ENCODE results near the gene BAHD1.
A peak's percentile ranks its signal among the peaks of the same experiment; 100 is the strongest.

Gene BAHD1

DNA sequence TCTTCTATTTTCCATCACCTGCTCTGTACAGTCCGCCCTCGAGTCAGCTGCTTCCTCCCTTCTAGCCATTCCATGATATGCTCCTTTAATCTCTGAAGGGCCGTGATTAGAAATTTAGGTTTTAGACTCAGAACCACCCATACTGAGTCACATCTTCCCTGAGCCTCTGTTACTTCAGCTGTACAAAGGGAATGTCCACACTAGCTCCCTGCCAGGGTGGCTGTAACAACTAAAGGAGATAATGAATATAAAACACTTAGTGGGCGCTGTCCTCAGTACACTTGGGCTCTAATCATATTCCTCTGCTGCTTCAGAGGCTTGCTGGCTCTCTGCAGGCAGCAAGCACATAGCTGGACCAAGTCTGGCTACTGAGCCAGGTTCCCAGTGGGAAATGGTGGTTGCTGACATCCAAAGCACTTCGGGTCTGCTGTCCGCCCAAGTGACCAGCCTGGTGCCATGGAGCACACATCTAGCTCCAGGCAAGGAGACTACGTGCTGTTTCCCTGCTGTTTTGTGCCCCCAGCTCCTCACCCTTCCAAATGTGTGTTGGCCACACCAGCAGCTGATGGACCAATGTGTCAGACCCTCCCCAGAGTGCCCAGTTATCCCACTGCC lies 29.1 kb downstream of the BAHD1 start:
- DNase-seq: no peak

DNA sequence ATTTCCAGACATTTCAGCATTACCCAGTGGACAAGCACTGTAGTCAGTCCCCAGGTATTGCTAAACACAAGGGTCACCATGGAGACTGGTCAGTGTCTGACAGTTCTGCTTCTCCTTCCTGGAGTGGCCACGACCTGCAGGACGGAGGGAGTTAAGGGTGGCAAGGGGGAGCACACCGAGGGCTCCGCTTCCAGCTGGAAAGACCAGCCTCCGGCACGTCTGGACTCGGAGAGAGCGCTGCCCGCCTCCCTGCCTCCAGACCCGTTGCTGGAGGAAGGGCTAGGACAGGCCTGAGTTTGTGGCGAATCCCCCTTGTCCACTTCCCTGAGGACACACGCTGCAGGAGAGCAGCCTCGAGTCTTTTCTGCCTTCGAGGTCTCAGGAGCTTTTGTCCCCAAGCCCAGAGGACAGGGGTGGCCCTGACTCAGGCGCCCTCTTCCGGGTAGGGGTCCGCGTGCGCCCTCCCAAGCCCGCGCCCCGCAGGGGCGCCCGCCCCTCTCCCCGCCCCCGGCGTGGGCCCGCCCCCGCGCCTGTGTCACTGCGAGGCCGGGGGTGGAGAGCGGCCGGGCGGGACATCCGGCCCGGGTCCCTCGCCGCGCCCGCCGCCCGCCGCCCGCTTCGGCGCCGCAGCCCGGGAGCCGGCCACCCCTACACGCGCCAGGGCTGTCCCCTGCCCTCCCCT lies 29.8 kb downstream of the BAHD1 start, which contains the start of gene CHST14:
TSS of gene CHST14 (plus strand) at position 562 of the 682 bp plus-strand sequence. CDS start 230 bp downstream, outside the sequence.
- peak; percentile 63 for DNase-seq

DNA sequence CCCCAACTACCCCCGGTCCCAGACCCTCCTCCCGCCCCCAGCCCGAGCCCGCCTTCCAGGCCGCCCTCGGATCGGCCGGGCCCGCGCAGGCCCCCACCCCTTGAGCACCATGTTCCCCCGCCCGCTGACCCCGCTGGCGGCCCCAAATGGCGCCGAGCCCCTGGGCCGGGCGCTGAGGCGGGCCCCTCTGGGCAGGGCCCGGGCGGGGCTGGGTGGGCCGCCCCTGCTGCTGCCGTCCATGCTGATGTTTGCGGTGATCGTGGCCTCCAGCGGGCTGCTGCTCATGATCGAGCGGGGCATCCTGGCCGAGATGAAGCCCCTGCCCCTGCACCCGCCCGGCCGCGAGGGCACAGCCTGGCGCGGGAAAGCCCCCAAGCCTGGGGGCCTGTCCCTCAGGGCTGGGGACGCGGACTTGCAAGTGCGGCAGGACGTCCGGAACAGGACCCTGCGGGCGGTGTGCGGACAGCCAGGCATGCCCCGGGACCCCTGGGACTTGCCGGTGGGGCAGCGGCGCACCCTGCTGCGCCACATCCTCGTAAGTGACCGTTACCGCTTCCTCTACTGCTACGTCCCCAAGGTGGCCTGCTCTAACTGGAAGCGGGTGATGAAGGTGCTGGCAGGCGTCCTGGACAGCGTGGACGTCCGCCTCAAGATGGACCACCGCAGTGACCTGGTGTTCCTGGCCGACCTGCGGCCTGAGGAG lies 30.5 kb downstream of the BAHD1 start:
- DNase-seq: no peak

DNA sequence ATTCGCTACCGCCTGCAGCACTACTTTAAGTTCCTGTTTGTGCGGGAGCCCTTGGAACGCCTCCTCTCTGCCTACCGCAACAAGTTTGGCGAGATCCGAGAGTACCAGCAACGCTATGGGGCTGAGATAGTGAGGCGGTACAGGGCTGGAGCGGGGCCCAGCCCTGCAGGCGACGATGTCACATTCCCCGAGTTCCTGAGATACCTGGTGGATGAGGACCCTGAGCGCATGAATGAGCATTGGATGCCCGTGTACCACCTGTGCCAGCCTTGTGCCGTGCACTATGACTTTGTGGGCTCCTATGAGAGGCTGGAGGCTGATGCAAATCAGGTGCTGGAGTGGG lies 31.0 kb downstream of the BAHD1 start:
- peak; percentile 12 for DNase-seq

DNA sequence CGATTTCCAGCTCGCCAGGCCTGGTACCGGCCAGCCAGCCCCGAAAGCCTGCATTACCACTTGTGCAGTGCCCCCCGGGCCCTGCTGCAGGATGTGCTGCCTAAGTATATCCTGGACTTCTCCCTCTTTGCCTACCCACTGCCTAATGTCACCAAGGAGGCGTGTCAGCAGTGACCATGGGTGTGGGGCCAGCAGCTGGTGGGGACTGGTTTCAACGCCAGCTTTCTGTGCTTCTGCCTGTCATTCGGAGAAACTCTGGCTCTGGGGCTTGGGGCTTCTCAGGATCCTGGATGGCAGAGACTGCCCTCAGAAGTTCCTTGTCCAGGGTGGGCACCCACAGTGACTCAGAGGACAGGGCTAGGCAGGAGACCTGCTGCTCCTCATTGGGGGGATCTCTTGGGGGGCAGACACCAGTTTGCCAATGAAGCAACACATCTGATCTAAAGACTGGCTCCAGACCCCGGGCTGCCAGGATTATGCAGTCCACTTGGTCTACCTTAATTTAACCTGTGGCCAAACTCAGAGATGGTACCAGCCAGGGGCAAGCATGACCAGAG lies 31.5 kb downstream of the BAHD1 start:
- no peak for DNase-seq

DNA sequence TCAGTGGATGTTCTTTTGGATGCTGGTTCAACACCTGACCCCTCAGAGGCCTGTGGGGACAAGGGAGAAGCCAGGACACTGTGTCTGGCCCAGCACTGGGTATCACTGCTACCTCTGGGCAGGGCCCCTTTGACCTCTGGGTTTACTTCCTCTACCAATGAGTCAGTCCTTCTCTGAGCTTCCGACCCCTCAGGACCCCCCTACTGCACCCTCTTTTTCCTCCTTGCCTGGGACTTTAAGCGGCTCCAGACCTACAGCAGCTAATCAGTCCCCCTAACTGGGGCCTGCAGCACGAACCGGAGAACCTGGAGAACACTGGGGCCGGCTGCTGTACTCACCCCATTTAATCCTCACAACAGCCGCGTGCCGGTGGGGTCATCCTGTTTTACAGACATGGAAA lies 33.8 kb downstream of the BAHD1 start:
- DNase-seq: no peak

DNA sequence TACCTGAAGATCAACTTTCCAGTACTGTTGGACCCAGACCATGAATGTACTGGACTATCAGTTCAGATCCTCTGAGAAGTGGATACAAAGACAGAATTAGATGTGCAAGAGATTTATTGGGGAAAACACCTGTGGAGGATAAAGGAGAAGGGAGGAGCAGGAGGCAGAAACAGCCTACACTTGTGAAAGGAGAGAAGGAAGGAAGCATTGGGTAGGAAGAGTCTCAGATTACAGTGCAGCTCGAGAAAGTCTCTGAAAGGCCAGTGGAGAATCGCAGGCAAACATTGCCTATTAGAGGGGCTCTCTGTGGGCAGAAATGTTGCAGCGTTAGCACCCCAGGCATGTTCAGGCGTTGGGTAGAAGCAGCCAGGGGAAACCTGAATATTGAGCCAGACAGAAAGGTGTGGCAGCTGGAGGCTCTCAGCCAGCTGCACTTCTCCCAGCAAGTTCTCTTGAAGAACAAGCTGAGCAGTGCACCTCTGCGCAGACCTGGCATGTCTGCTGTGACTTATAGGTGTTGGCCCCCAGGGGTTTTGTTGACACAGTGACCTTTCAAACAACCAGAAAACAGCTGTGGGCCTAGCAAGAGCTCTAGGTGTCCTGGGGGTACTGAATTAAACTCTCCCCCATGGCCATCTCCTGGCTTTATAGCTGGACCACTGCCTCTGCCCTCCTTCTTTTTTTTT lies 37.0 kb downstream of the BAHD1 start:
- DNase-seq: no peak

DNA sequence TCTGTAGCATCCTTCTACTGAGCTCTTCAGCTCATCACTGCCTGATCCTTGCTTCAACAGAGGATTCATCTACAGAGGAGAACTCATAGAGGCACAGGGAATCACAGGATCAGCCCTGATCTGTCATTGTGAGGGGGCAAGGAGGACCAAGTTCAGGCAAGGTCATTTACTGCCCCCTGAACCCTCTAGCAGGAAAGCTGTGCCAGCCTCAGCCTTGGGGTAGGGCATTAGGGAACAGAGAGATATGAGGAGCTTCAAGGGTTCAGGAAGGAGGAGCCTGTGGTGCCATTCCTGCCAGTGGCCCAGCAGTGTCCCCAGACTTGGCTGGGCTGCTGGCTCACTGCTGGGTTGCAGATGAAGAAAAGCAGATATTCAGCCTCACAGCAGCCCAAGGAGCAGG lies 38.3 kb downstream of the BAHD1 start:
- DNase-seq: no peak

DNA sequence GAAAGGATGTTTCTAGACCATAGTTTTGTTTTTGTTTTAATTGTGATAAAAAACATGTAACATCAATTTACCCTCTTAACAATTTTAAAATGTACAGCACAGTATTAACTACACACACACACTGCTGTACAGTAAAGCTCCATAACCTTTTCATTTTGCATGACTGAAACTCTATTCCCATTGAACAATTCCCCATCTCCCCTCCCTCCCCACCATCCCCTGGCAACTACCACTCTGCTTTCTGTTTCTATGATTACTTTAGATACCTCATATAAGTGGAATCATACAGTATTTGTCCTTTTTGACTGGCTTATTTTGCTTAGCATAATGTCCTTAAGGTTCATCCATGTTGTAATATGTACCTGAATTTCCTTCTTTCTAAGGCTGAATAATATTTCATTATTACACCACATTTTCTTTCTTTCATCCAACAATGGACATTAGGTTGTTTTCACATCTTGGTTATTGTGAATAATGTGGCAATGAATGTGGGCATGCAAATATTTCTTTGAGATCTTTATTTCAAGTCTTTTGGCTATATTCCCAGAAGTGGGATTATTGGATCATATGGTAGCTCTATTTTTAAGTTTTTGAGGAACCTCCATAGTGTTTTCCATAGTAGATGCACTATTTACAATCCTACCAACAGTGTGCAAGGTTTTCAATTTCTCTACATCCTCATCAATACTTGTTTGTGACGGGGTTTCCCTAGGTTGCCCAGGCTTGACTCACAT lies 40.8 kb downstream of the BAHD1 start:
- no peak for DNase-seq

DNA sequence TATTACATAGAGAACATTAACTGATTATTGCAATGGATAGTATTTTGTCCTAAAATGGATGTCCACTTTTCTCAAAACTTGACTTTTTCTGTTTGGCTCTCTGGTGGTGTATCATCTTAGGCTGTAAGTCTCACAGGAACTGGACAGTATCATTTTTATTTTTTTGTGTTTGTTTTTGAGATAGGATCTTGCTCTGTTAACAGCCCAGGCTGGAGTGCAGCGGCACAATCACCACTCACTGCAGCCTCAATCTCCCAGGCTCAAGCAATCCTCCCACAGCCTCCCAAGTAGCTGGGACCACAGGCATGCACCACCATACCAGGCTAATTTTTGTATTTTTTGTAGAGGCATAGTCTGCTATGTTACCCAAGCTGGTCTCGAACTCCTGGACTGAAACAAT lies 43.2 kb downstream of the BAHD1 start:
- DNase-seq: no peak

DNA sequence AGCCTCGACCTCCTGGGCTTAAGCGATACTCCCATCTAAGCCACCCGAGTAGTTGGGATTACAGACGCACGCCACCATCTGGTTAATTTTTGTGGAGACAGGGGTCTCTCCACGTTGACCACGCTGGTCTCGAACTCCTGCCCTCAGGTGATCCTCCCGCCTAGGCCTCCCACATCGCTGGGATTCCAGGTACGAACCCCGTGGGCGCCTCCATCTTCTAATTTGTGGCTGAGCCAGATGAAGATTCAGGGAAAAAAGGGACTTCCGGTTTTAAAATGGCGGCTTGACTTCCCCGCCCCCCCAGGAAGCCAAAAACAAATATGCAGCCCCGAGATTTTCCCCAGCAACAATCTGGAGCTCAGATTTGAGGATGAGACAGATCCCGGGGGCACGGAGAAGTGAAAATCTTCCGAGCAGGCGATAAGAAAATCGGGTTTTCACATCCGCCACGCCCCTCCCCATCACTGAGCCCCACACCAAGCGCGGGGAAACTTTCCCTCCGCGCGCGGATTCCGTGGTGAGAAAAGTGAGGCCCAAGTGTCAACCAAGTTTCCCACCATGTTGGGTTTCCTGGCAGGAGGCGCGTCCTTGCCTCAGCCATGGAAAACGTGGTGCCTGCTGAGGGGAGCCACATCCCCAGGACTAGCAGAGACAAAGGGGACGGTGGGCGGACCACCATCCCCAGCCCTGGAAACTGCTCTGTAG lies 45.5 kb downstream of the BAHD1 start:
- DNase-seq: no peak

DNA sequence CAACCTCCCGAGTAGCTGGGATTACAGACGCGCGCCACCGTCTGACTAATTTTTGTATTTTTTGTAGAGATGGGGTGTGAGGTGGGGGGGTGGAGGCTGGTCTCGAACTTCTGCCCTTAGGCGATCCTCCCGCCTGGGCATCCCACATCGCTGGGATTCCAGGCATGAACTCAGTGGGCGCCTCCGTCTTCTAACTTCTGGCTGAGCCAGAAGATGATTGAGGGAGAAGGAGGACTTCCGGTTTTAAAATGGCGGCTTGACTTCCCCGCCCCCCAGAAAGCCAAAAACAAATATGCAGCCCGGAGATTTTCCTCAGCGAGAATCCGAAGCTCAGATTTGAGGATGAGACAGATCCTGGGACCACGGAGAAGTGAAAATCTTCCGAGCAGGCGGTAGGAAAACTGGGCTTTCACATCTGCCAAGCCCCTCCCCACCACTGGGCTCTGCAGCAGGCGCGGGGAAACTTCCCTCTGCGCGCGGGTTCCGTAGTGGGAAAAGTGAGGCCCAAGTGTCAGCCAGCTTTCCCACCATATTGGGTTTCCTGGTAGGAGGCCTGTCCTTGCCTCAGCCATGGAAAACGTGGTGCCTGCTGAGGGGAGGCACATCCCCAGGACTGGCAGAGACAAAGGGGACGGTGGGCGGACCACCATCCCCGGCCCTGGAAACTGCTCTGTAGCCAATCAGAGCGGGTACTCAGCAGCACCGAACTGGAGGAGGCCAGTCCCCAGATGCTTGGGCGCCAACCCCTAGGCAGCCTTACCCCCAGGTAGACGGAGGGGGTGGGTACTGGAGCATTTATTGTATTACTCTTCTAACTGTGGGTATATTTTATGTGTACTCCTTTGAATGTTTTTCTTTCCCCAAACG lies 47.3 kb downstream of the BAHD1 start:
- DNase-seq: no peak

DNA sequence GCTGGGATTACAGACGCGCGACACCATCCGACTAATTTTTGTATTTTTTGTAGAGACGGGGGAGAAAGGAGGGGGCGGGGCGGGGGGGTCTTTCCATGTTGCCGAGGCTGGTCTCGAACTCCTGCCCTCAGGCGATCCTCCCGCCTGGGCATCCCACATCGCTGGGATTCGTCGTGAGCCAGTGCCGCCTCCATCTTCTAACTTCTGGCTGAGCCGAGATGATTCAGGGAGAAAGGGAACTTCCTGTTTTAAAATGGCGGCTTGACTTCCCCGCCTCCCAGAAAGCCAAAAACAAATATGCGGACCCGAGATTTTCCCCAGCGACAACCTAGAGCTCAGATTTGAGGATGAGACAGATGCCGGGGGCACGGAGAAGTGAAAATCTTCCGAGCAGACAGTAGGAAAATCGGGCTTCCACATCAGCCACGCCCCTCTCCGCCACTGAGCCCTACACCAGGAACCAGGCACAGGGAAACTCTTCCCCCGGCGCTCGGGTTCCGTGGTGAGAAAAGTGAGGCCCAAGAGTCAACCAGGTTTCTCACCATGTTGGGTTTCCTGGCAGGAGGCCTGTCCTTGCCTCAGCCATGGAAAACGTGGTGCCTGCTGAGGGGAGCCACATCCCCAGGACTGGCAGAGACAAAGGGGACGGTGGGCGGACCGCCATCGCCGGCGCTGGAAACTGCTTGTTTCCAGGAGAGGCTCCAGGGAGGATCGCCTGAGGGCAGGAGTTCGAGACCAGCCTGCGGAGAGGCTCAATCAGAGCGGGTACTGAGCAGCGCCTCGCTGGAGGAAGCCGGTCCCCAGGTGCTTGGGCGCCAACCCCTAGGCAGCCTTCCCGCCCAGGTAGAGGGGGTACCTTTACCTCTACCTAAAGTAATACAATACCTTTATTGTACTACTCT lies 48.8 kb downstream of the BAHD1 start:
- DNase-seq: no peak

DNA sequence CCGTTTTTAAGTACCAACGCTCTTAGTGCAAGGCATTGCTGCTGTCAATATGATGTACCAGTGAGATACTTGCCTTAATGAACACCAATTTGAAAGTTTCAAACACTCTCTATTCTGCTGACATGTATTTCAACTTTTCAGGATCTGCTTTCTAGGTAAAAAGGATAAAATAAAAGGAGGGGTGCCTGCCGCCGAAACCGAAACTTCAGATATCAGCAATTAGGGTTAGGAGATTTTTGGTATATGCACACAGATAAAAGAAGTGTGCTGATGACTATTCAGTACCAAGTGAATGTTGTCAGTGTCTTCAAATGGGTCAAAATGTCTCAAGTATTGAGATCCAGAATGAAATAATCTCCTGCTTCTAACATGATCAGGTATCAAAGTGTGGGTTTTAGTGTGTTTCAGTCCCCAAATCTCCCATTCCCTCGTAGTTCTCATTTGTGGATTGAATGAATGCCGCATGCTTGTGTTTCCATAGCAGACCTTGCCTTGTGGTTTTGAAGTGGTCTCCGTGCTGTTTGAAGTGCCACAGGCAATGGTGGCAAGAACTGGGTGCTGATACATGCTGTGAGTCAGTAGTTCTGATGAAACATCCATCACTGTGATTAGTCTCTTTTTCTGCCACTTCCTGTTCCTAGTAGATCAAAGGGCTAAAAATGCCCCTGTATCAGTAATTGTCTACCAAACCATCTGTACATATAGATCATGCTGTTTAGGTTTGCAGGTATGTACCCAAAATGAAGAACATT lies 52.5 kb downstream of the BAHD1 start:
- DNase-seq: peak; percentile 37

DNA sequence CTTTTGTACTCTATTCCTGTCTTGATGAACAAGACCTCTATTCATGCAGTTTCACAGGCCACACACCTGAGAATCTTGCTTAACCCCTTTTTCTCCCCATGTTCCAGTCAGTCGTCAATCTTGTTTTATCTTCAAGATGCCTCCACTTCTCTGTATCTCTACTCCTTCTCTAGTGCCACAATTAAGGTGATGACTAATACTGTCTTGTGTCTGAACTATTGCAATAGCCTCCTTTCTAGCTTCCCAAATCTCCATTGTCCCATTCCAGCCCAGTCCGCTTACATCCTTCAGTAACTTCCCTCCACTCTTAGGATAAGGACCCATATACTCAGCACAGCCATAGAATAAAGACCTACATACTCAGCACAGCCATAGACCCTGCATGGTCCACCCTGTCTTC lies 54.8 kb downstream of the BAHD1 start:
- DNase-seq: no peak

DNA sequence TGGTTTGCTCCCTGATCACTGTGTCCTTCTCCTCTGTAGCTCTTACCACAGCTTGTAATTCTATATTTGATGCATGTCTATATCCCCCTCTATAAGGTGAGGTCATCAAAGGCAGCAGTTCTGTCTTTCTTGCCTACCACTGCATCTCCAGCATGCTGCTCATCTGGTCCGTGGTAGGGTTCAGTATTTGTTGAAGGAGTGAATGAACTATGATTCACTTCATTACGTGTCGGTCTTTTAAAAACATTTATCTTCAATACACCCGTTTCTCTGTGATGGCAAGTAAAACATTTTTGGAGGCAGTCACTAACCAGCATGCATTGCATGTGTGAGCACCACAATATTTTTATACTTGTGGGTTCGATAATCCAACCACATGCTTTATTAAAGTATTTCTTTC lies 57.7 kb downstream of the BAHD1 start:
- DNase-seq: no peak

DNA sequence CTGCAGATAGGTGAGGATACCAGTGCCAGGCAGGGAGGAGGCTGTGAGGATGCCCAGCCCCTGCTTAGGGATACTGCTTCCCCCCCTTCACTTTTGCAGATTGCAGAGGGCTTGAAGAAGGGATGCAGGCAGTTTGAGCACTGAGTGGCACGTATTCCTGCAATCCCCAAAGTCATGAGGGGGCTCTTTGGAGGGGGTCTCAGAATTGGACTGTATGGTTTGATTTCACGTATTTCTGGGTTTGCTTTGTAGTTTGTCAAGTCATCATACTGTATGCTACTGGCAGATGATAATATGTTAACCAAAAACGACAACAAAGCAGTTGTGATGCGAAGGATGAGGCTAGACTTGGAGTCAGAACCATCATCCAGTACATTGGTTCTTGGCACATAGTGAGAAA lies 58.1 kb downstream of the BAHD1 start:
- DNase-seq: no peak

DNA sequence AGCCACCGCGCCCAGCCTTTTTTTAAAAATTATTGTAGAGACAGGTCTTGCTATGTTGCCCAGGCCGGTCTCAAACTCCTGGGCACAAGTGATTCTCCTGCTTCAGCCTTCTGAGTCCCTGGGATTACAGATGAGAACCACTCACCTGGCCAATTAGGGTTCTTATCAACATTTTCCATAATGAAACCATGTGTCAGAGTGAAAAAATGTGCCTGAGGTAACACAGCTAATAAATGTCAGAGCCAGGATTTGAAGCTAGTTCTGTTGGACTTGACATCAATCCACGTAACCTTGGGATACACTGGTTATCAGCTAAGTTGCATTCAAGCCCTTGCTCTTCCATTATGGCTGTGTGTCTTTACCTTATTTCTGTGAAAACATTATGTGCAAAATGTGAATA lies 59.2 kb downstream of the BAHD1 start:
- no peak for DNase-seq

Data from stimulated activated CD4-positive, alpha-beta T cell treated with anti-CD3 and anti-CD28 coated beads, Interleukin-12 subunit alpha, Interleukin-12 subunit beta, amount 100 ng/mL, for 4 hours (primary cell).